GM04504 (cell line): ENCODE measurements around the gene HOXD11.

Source experiments
- DNase-seq: peaks from one replicate; pipeline ENCODE4 v3.0.0-alpha.2; 2012; ENCODE audit warnings: low read depth

Gene HOXD11

DNA sequence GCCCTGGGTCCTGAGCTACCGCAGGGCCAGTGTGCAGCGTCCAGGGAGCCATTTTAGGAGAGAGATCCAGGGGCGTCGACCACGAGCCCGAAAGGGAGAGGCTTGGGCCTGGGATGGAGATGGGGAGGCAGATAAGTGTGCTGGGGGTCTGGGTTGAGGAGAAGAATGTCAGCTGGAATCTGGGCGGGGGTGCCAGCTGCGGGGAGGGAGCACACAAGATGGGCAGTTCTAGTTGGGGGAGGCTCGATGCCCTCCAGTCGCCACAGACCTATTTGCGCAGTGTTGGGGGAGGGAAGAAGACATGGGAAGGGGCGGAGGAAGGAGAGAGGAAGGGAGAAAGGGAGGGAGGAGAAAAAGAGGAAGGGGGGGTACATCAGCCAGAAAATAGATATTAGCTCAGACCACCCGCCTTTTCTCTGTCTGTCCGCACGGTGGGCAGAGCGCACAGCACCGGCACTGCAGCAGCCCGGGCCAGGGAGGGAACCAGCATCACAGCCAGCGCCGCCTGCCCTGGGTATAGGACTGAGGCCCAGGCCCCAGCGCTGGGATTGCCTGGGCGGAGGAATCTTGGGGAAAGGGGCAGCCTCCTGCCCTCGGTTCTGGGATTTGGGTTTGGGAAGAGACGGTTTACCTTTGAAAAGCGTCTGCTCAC, 1.9 kb upstream of the HOXD11 start:
- DNase-seq, result no peak

DNA sequence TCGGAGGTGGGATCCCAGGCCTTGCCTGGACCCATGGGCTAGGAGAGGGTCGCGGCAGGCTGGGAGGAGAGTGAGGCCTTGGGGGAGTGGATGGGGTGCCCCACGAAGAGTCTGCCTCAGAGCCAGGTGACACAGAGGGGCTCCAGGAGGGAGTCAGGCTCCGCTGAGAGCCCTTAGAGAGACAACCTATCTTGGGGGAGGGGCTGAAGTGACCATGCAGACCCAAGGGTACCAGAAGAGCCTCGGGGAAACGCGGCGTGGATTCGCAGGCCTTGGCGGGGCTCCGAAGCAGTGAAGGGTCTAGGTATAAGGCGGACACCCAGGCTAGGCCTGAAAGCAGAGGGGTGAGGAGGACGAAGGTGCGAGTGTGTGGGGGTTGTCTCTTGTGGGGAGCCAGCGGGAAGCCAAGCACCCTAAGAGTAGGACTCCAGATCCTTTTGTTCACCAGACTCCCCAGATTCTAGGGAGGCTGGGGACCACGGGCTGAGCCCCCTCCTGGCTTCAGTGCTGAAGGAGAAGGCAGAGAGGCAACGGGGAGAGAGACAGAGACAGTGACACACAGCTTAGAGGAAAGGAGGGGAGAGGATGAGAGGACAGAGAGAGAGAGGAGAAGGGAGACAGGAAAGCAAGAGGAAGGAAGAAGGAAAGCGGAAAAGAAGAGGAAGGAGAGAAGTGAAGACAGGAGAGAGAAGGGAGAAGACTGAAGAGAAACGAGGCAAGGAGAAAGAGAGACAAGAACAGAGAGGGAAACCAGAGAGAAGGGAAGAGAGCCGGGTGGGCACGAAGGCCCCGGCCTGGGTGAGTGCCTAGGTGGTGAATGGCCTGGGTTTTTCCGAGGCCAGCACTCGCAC, 1.1 kb upstream of the HOXD11 start:
- DNase-seq, result no peak

DNA sequence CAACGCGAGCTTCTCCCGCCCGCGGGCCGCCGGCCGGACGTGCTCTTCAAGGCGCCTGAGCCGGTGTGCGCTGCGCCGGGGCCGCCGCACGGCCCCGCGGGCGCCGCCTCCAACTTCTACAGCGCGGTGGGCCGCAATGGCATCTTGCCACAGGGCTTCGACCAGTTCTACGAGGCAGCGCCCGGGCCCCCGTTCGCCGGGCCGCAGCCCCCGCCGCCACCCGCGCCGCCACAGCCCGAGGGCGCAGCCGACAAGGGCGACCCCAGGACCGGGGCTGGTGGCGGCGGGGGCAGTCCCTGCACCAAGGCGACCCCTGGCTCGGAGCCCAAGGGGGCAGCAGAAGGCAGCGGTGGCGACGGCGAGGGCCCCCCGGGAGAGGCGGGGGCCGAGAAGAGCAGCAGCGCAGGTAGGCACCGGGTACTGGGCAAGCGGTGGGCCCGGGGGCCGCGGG, 676 bp downstream of the HOXD11 start:
- no peak for DNase-seq

DNA sequence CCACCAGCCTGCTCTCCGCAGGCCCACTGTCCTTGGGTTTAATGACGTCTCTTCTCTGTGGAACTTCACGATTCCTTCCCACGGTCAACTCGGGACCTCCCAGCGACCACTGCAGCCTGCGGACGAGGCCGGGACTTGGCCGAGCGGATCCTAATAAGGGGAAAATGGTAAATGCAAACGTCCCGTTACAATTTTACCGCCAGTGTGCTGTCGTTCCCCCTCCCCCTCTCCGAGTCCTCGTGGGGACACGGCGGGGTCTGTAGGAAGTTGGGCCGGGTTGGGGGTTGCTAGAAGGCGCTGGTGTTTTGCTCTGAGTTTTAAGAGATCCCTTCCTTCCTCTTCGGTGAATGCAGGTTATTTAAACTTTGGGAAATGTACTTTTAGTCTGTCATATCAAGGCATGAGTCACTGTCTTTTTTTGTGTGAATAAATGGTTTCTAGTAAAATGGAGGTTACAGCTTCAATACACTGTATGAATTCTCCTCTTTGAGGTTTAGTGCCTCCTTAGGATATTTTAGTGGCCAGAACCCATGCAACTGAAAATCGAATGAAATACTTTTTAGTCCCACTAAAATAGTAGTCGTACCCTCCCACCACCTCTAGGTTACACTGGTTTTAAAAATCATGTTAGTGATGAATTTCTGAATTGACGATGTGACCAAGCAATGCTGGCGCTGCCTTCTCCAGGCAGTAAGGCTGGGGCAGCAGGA, 2.3 kb downstream of the HOXD11 start:
- no peak for DNase-seq

DNA sequence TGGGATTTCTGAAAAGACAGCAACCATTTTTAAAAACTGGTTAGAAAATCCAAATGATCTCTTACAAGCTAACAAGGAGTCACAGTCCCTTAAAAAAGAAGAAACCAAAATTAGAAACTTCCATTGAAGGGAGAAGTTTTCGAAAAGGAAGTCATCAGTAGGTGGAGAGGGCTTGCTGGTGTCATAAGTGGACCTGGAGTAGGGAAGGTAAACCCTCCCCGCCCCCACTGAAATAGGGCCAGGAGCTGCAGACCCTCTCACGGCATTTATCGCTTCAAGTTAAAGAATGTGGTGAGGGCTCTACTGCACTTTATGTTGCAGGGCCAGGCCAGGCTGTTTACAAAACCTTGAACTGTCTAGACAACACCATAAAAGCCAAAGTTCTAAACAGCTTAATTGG, 2.9 kb downstream of the HOXD11 start:
- DNase-seq, result no peak

DNA sequence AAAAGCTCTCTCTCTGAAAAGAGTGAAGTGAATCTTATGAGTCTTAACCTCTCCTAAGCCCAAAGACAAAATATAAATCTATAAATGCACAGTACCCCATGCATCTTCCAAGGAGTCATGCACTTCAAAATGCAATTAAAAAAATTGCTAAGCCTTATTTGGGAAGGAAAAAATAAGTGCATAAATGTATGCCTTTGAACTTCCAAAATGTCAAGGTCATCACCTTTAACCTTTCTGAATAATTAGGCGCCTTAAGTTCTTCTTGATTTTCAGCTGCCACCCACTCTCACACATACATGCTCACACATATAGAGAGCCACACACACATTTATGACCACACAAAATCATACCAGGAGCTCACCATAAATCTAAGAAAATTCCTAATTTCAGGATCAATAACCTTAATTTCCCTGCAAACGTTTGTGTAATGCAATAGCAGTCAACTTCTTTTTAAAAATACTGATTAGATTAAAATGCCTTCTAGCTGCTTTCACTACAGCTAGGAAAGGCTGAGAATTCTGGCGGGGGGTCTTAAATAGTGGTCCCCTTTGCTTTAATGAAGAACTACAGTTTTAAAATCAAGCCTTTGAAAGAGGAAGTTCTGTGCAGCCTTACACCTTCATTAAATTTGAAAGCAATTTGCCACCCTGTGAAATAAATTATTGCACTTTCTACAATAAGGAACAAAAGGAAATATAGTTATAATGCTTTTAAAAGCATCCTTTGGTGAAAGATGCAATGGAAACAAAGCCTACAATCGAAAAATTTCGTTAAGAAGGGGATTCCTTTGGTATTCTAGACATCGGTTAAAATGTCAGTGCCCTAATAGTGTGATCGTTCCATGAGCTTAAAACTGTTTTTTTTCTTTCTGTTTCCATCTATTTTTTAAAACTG, 3.6 kb downstream of the HOXD11 start:
- DNase-seq, result no peak

DNA sequence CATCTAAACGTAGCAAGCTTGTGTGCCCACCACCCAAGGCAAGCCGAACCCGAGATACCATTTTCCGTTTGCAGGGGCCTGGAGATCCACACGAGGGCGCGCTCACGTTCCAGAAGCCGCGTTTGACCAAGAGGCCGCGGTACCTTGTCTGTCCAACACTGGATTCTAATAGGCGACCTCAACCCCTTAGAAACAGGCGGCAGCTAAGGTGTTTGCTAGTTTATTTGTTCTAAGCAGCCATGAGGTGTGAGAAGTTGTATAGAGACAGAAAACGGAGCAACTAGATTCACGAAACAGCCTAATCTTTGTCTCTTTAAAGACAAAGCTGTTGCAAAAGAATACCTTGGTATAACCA, 4.2 kb downstream of the HOXD11 start:
- DNase-seq, result no peak

DNA sequence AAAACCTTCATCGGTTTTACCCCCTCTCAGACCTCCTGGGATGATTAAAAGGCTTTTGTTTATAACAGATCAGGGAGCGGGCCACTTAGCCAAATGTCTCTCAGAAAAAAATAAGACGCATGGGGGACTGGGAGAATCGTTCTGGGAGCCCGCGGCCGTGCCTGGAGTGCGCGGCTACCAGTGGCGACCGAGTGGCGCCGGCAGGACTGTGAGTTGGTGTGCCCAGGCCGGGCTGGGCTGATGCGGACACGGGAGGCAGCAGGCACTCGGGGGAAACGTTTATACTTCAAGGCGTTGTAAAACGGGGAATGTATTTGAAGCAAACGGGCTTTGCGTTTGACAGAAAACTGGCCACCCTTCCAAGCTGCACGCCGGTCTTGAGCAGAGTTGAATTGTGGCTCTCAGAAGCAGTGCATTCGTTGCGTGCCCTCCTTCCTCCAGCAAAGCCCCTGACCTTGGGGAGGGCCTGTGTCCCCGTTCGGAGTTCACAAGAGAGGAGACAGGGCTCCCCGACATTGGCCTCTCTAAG, 4.8 kb downstream of the HOXD11 start:
- DNase-seq, result no peak

DNA sequence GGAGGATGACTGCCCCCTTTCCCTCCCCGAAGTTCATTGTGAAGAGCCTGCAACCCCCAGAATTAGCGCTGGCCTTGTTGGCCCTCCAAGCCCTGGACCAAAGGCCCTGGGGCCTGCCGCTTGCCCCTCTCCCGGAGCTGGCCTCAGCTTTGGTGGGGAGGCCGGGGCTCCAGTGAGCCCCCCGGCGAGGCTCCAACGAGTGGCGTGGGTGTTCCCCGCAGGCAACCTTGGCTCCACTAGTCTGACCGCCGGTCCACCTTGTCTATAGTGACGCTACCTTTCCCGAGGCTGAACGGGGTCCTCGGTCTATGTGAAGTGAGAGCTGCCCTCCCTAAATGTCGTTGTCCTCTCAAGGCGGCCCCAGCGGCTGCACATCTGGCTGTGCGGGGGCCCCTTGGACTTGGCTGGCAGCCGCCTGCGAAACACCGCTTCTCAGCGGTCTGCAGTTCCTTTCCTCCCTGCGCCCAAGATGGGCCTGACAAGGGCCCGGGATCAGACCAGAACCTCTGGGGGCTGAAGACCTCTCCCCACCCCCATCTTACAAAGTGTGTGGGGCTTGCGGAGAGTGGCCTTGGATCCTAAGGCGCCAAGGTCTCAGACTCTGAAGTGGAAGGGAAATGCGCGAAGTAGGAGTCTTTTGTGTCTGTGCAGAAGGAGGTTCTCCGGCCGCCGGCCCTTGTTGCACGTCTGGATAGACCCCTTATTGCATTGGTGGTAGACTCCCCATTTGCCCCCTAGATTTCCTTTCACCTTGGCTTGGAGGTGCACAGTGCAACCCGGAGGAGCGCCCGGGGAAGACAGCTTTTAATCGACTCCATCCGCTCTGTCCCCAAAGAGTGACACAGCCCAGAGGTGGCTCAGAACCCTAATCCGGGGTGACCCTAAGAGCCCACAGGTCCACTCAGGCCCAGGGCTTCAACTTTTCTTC, 5.6 kb downstream of the HOXD11 start:
- DNase-seq, result no peak

DNA sequence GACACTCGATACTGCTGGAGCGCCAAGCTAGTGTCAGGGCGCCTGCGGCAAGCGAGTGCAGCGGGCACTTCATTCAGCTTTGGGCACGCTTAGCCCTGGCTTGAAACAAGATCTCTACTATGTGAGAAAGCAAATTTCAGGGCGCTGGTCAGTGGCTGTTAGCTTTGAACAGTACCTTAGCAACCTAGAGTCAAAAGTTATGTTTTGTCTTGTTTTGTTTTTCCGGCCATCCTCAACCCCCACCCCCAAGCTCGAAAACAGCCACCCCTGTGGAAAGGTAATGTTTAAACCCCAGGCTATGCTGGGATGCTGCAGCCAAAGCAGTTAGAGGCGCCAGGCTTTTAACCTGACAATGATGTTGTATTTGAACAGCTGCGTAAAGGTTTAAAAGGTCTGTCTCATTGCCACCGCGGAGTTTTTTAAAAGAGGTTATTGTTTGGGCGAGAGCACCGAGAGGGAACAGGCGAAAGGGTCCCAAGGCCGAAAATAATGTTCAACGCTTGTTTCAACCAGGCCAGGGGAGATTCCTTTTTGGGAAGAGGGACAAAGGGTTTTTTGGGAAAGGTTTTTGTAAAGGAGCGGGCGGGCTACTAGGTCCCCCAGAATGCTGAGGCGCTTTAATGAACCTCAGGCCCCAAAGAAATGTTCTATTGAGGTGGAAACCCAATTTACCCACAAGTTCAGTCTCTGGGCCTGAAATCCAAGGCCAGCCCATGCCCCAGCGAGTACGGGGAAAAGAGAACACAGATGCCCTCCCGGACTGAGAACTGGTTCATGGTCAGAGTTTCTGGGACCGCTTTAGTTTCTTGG, 7.2 kb downstream of the HOXD11 start:
- DNase-seq, result no peak

DNA sequence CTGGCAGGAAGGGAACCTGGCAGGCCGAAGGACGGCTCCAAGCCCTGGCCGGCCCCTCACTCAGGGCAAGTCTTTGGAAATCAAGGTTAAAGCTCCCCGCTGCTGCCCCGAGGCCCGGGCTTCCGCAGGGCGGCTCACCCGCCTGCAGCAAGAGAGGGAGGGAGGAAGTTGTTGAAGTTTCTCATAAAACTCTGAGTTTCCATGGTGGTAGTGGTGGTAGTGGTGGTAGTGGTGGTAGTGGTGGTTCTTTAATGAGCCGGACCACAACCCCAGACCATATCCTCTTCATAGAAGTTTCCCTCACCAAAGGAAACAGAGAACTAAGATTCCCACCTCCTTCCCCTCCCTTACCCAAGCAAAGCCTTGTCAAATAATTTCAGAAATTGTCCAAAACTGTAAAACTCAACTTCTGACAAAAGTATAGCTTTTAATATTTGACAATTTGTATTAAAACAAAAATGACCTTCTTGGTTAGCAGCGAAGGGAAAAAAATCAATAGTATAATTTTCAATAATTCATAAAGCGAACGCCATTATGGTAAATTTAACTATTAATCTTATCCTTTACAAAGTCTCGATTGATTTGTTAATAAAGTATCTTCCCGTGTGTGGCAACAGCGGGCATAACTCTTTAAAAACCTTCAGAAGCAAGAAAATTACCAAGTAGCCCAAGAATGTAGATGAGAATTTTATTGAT, 8.0 kb downstream of the HOXD11 start:
- DNase-seq, result no peak

DNA sequence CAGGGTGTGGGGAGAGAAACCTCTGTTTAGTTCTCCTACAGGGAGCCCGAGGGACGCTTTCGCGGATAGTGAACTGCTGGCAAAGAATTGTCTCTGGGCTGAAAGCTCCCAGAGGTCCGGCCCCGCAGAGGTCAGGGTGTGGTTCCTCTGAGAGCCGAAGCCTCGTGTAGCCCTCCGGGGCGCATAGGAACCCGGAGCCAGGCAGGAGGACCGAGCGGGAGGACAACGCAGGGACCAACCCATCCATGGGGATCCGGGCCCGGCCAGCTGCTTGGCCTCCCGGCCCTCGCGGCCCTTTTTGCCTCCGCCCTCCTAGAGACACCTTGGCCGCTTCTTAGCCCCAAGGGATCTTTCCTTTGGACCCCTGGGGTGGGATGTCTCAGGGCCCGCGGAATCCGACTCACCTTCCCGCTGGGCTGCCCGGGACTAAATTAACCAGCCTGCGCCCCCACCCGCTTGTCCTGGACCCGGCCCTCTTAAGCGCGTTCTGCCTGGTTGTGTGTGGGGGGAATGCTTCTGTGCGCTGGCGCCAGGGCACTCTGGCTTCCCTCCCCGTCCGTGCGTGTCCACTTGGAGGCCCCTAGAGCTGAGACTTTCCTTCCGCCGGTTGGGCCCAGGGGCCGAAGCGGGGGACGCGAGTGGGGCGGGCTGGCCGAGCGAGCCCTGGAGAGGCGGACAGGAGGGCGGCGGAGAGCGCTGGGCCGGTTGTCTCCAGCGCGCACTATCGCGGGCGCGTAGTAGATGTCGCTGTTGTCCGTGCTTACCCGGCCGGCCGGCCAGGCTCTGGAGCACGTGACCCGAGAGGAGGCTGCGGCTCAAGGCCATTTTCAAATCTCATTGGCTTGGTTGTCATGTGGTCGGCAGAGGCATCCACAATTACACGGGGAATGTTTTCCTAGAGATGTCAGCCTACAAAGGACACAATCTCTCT, 9.1 kb downstream of the HOXD11 start, which contains the start of gene HOXD10:
HOXD10 (plus strand) TSS at position 896 of the 931 bp plus-strand sequence. CDS start 56 bp downstream, outside the sequence.
- no peak for DNase-seq

DNA sequence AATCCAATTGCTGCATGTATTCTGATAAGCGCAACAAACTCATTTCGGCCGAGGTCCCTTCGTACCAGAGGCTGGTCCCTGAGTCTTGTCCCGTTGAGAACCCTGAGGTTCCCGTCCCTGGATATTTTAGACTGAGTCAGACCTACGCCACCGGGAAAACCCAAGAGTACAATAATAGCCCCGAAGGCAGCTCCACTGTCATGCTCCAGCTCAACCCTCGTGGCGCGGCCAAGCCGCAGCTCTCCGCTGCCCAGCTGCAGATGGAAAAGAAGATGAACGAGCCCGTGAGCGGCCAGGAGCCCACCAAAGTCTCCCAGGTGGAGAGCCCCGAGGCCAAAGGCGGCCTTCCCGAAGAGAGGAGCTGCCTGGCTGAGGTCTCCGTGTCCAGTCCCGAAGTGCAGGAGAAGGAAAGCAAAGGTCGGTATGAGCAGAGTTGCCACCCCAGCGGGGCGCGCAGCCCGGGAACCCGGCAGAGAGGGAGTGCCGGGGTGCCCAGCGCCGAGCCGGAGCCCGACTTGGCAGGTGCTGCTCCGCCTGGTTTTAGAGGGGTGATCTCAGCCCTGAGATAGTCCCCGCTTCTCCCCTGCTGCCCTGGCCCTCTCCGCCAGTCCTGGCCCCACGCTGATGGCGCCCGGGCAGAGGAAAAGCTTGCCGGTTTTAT, 10.2 kb downstream of the HOXD11 start:
- DNase-seq, result no peak

DNA sequence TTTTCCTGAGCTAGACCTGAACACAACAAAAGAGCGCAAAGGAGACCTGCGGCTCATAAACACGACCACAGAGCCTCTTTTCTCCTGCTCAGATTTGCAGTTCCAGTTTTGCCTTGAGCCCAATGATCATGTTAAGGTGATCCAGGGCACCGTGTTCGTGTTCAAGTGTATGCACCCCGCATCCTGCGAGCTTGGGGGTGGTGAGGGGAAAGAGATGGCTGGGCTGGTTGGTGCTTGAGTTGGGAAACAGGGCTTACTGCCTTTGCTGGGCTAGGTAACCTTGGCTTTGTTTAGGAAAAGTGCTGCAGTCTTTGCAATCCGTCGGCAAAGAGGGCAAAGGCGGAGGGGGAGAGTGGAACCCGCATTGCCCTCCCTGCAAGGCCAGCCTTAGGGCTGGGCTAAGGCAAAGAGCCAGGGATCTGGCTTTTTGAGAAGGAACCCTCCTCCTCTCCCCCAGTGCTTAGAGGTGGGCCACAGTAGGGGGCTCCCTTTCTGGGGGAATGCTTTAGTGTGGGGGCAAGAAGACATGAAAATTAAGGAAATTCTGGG, 10.8 kb downstream of the HOXD11 start:
- no peak for DNase-seq

DNA sequence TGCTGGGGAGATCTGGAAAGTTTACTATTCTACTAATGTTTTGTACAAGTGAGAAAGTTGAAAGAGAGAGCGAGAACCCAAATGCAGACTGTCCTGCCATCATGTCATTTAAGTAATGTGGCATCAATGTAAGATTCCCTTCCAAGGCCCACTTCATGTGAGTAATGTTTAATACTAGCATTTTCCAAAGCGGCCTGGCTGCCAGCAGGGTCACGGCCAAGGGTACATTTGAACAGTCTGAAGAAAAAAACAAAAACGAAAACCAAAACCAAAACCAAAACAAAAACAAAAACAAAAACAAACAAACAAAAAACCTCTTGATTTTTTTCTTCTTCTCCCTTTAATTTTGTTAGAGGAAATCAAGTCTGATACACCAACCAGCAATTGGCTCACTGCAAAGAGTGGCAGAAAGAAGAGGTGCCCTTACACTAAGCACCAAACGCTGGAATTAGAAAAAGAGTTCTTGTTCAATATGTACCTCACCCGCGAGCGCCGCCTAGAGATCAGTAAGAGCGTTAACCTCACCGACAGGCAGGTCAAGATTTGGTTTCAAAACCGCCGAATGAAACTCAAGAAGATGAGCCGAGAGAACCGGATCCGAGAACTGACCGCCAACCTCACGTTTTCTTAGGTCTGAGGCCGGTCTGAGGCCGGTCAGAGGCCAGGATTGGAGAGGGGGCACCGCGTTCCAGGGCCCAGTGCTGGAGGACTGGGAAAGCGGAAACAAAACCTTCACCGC, 11.7 kb downstream of the HOXD11 start:
- no peak for DNase-seq
